ENCODE measurements around the gene SELENOT. TPM values are rescaled to one million over a fixed set of nuclear protein-coding genes. Genes with fewer than 3 reads are reported as not detected.

SELENOT gene
- total RNA-seq, 1 experiment from 2014 or later: 81.6 TPM

- TF ChIP-seq ZNF274 (IDR thresholded peaks at IDR 0.05; ENCODE audit: low read depth, low read length) (no peak), FOSL1 (IDR thresholded peaks at IDR 0.05; ENCODE audit: low read depth) (no peak), ZBTB33 (IDR thresholded peaks at IDR 0.05; ENCODE audit: extremely low read depth, insufficient replicate concordance, low read length) (no peak), CBX3 (IDR thresholded peaks at IDR 0.05; ENCODE audit: low read depth) (no peak)
These were observed 45.4 kb upstream of the SELENOT start (continued) for GRCh38 chr3:150557725-150558124.

GRCh38 chr3:150564243-150564642, 38.9 kb upstream of the SELENOT start:
- RAD21 ChIA-PET (ENCODE audit: low non-redundant PET in 1 of 2, low total read pairs in 2 of 2, uncharacterized antibody in 2 of 2, unreplicated experiment in 2 of 2): no interaction called here
- no peak for TF ChIP-seq RAD21 (IDR thresholded peaks at IDR 0.05; ENCODE audit: low read depth)
- no peak for TF ChIP-seq CBX3 (IDR thresholded peaks at IDR 0.05; ENCODE audit: low read depth)
- no peak for TF ChIP-seq ATF3 (IDR thresholded peaks at IDR 0.05)
- no peak for TF ChIP-seq EGR1 (IDR thresholded peaks at IDR 0.05; ENCODE audit: low read depth)
- TF ChIP-seq ELF1 (IDR thresholded peaks at IDR 0.05; ENCODE audit: borderline replicate concordance, low read depth): no peak
- TF ChIP-seq ZBTB33 (IDR thresholded peaks at IDR 0.05; ENCODE audit: extremely low read depth, insufficient replicate concordance, low read length): no peak
- TF ChIP-seq SRF (IDR thresholded peaks at IDR 0.05; ENCODE audit: low read depth): no peak
- no peak for TF ChIP-seq FOSL1 (IDR thresholded peaks at IDR 0.05; ENCODE audit: low read depth)
- TF ChIP-seq POLR2A (IDR thresholded peaks at IDR 0.05; ENCODE audit: borderline replicate concordance, extremely low read depth, insufficient read depth, insufficient read length): no peak
- no peak for TF ChIP-seq CTCF (IDR thresholded peaks at IDR 0.05 in 2 of 3, conservative IDR thresholded peaks at IDR 0.05 in 1 of 3; ENCODE audit: borderline replicate concordance in 1 of 3, insufficient read depth in 1 of 3, low read depth in 2 of 3, low read length in 2 of 3)
- no peak for TF ChIP-seq ZNF274 (IDR thresholded peaks at IDR 0.05; ENCODE audit: low read depth, low read length)
- TF ChIP-seq SIN3A (IDR thresholded peaks at IDR 0.05; ENCODE audit: low read depth): no peak
- H3K9me3 ChIP-seq (ENCODE audit: control insufficient read depth in 1 of 2, insufficient read depth in 1 of 2, low read depth in 1 of 2, low read length in 2 of 2): no peaks in the 10 kb centered on the region
- H3K9ac ChIP-seq (ENCODE audit: low read length): no peak overlapping the region
- H3K9me2 ChIP-seq (ENCODE audit: insufficient read depth): no peaks in the 10 kb centered on the region
- intact Hi-C loops (cut with micrococcal nuclease): no loop called here
- no peaks in the 10 kb centered on the region for H4K20me1 ChIP-seq (ENCODE audit: insufficient read depth)
- ATAC-seq: no peak
- DNase-seq (ENCODE audit: low read depth, low spot score): no peak
- no peak overlapping the region for H3K27ac ChIP-seq (ENCODE audit: low read depth, low read length)
- CTCF ChIA-PET: no interaction called here
- POLR2A ChIA-PET: no interaction called here
- no peaks in the 10 kb centered on the region for H3K27me3 ChIP-seq (ENCODE audit: insufficient read depth, low read length)
- H2AFZ ChIP-seq (ENCODE audit: low read depth, low read length, poor library complexity, severe bottlenecking): no peak overlapping the region
- peaks cover 37 to 41% of the 10 kb centered on the region in 2 experiments for H3K36me3 ChIP-seq (ENCODE audit: control insufficient read depth in 1 of 2, insufficient read depth in 2 of 2, low read length in 2 of 2)
- H3K79me2 ChIP-seq (ENCODE audit: insufficient read depth, low read length): peaks cover 39% of the 10 kb centered on the region
- no peak overlapping the region for H3K4me2 ChIP-seq (ENCODE audit: low read length)
- no TSS peak for BruUV-seq (replicated peaks)
- no peak overlapping the region for H3K4me3 ChIP-seq (replicated peaks in 1 of 2; ENCODE audit: low read depth in 1 of 2, low read length in 2 of 2)
- no peaks in the 10 kb centered on the region for H3K4me1 ChIP-seq (ENCODE audit: control insufficient read depth in 1 of 2, insufficient read depth in 2 of 2, low read length in 2 of 2)
